CD4-positive, alpha-beta T cell (primary cell): ENCODE results near the gene LYSMD3. TPM values are rescaled to one million over a fixed set of nuclear protein-coding genes. Genes with fewer than 3 reads are reported as not detected.

Source experiments
- ATAC-seq: fragments of 200-7000 bp; cut with Tn5 transposase; one replicate; pipeline ENCODE4 v1.10.0; 2022; ENCODE audit warnings: mild to moderate bottlenecking; ENCODE audit not compliant: poor library complexity
- CTCF ChIA-PET: fragments of 350-600 bp; sonication (Branson Sonifier 250); formaldehyde crosslinking; loops from one replicate; lab custom pipeline; 2021; ENCODE audit warnings: antibody characterized with exemption, inconsistent platforms; lab: Charles Lee
- POLR2A ChIA-PET: fragments of 350-600 bp; sonication (Branson Sonifier 250); formaldehyde crosslinking; loops from one replicate; lab custom pipeline; 2021; ENCODE audit warnings: antibody characterized with exemption, inconsistent platforms; lab: Charles Lee
- DNase-seq, 14 experiments: peaks; one replicate each; pipeline ENCODE4 v3.0.0-alpha.2; 2013 to 2020; ENCODE audit warnings: mixed read lengths in 2 of 14
- H3K27ac ChIP-seq, 2 donors: one replicate each; pipeline versions ENCODE4 v1.5.1 to v1.7.0; 2013; ENCODE audit warnings: low read length in 2 of 2, low read depth in 1 of 2, mild to moderate bottlenecking in 1 of 2
- H3K27me3 ChIP-seq, 2 experiments: 1 replicate in 1 of 2; 2 replicates in 1 of 2; pipeline versions ENCODE4 v1.6.1 to v1.7.0; 2013; ENCODE audit warnings: low read length in 2 of 2, control low read depth in 1 of 2, mild to moderate bottlenecking in 1 of 2, moderate library complexity in 1 of 2; ENCODE audit not compliant: insufficient read depth in 2 of 2, control insufficient read depth in 1 of 2
- H3K36me3 ChIP-seq: one replicate; pipeline ENCODE4 v1.6.1; 2013; ENCODE audit warnings: low read length, control low read depth; ENCODE audit not compliant: insufficient read depth
- H3K4me1 ChIP-seq: one replicate; pipeline ENCODE4 v1.6.1; 2013; ENCODE audit warnings: low read length, control low read depth; ENCODE audit not compliant: insufficient read depth
- H3K4me3 ChIP-seq: one replicate; pipeline ENCODE4 v1.5.1; 2013; ENCODE audit warnings: mild to moderate bottlenecking, low read length, moderate library complexity
- H3K9me3 ChIP-seq, 2 experiments: 1 replicate in 1 of 2; 2 replicates in 1 of 2; pipeline versions ENCODE4 v1.6.1 to v1.7.0; 2013; ENCODE audit warnings: low read length in 2 of 2, mild to moderate bottlenecking in 2 of 2, control low read depth in 1 of 2, moderate library complexity in 1 of 2; ENCODE audit not compliant: control insufficient read depth in 1 of 2, insufficient read depth in 1 of 2
- H3K27ac Mint-ChIP-seq: one replicate; pipeline ENCODE4 v1.8.0; 2020; ENCODE audit warnings: mixed read lengths
- H3K27me3 Mint-ChIP-seq: one replicate; pipeline ENCODE4 v1.8.0; 2021; ENCODE audit warnings: mixed read lengths
- H3K36me3 Mint-ChIP-seq: one replicate; pipeline ENCODE4 v1.8.0; 2021; ENCODE audit warnings: low read depth, mixed read lengths
- H3K4me1 Mint-ChIP-seq: one replicate; pipeline ENCODE4 v1.8.0; 2021; ENCODE audit warnings: low read depth, mixed read lengths
- H3K4me3 Mint-ChIP-seq: one replicate; pipeline ENCODE4 v1.8.0; 2020; ENCODE audit warnings: mild to moderate bottlenecking, mixed read lengths
- H3K9me3 Mint-ChIP-seq: one replicate; pipeline ENCODE4 v1.8.0; 2020; ENCODE audit warnings: mixed read lengths
- CTCF ChIP-seq: fragments of 200-600 bp; IDR thresholded peaks from one replicate; pipeline ENCODE4 v1.8.0; 2022; ENCODE audit warnings: antibody characterized with exemption, mild to moderate bottlenecking
- intact Hi-C, 2 experiments: fragments of 100-400 bp; cut with DNase I in 1 of 2; cut with micrococcal nuclease in 1 of 2; formaldehyde crosslinking; loops; one replicate each; pipeline versions ENCODE4 v1.15.1 to v1.9.0; 2023 to 2025; cut with DNase I, micrococcal nuclease
- total RNA-seq, 174 experiments: library from RNA in 2 of 174; stranded (reverse) in 2 of 174; gene quantifications; one replicate each; pipeline ENCODE4 v1.2.3 and lab custom pipeline; 2021 to 2026

Gene LYSMD3
- total RNA-seq, 2 experiments from 2014 or later = 27.6 to 32.8 TPM

DNA sequence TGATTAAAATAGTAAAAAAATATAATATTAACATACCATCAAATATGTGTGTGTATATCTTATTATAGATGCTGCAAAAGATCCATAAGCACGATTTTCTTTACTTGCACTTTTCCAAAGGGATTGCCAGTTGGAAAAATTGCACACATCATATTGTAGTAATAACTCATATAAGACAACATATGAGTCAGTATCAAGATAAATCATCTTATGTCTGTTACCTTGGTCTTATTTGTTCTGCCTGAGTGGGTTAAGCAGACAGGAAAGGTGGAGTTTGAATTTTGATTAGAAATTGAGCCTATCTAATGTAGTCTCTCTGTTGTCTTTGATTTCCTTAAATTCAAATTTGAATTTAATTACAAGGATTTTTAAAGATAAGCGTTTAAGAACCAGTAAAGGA, 24.6 kb downstream of the LYSMD3 start:
- H3K4me3 Mint-ChIP-seq = no peak overlapping the region
- intact Hi-C loops = no loop called here

DNA sequence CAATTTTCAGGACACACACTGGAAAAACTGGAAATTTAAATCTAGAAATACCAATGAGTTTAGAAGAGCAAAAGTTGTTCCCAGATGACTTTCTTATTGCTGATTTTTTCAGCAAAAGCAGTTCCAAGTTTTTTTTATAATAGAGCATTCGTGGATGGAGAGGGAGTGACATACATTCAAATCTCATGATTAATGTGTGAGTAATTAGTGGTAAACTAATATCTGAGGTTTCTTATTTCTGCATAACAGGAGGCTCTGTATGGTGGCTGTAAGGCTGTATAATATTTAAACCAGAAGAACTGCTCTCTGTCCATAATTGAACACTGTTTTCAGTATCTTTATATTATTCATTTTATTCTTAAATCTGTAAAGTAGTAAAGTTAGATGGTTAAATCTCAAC, 25.8 kb downstream of the LYSMD3 start:
- Histone ChIP-seq H3K9me3 (no peaks in the 10 kb centered on the region), H3K4me1 (no peaks in the 10 kb centered on the region), H3K4me3 (no peak overlapping the region), H3K27me3 (no peaks in the 10 kb centered on the region), H3K36me3 (no peaks in the 10 kb centered on the region), H3K27ac (no peak overlapping the region)
- H3K9me3 Mint-ChIP-seq = no peaks in the 10 kb centered on the region
- DNase-seq (no peak), ATAC-seq (no peak)
- intact Hi-C loops = no loop called here
- H3K27ac Mint-ChIP-seq = no peak overlapping the region
- no peak overlapping the region for H3K4me3 Mint-ChIP-seq
- CTCF ChIA-PET = no interaction called here
- H3K4me1 Mint-ChIP-seq = no peaks in the 10 kb centered on the region
- no peak for TF ChIP-seq CTCF
- POLR2A ChIA-PET = no interaction called here
- no peaks in the 10 kb centered on the region for H3K36me3 Mint-ChIP-seq
- no peaks in the 10 kb centered on the region for H3K27me3 Mint-ChIP-seq

More for the DNA sequence above, 24.6 kb downstream of the LYSMD3 start:
- TF ChIP-seq CTCF = no peak
- no peak for ATAC-seq
- ChIA-PET POLR2A (no interaction called here), CTCF (interaction anchor here (0.5 kb wide), 1 partner anchor 58 kb away, joined by 3 read pairs; no protein-coding TSS in a partner anchor)
- no peaks in the 10 kb centered on the region for H3K9me3 ChIP-seq
- H3K4me3 ChIP-seq = no peak overlapping the region
- Mint-ChIP-seq H3K36me3 (no peaks in the 10 kb centered on the region), H3K4me1 (no peaks in the 10 kb centered on the region), H3K9me3 (no peaks in the 10 kb centered on the region), H3K27ac (no peak overlapping the region), H3K27me3 (no peaks in the 10 kb centered on the region)
- no peaks in the 10 kb centered on the region for H3K27me3 ChIP-seq
- H3K4me1 ChIP-seq = no peaks in the 10 kb centered on the region
- H3K36me3 ChIP-seq = no peaks in the 10 kb centered on the region
- H3K27ac ChIP-seq = no peak overlapping the region
- DNase-seq = no peak

DNA sequence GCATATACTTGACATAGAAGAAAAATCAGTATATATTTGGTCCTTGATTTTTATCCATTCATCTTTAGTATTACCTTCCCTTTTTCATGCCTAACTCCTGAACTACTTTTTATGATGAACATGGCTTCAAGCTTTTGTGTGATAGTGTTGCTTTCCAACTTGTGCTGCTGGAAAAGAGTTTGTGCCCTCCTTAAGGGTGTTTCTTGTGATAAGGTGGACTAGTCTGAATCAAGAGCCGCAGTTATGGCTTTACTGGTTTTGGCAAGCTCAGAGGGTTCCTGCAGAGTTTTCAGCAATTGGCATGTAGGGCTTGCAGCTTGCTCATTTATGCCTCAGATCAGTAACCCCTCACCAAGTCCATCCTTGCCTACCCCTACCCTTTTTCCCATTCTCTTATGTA, 34.2 kb downstream of the LYSMD3 start:
- H3K4me1 ChIP-seq = no peaks in the 10 kb centered on the region
- no peaks in the 10 kb centered on the region for H3K36me3 ChIP-seq
- no peaks in the 10 kb centered on the region for H3K27me3 Mint-ChIP-seq
- H3K4me3 Mint-ChIP-seq = no peak overlapping the region
- no peak overlapping the region for H3K27ac ChIP-seq
- H3K27ac Mint-ChIP-seq = no peak overlapping the region
- no peaks in the 10 kb centered on the region for H3K27me3 ChIP-seq
- POLR2A ChIA-PET = no interaction called here
- H3K4me1 Mint-ChIP-seq = no peaks in the 10 kb centered on the region
- no peak for DNase-seq
- CTCF ChIA-PET = no interaction called here
- no peak for TF ChIP-seq CTCF
- ATAC-seq = no peak
- intact Hi-C loops = no loop called here
- no peaks in the 10 kb centered on the region for H3K9me3 ChIP-seq
- H3K9me3 Mint-ChIP-seq = peaks cover 3% of the 10 kb centered on the region
- no peaks in the 10 kb centered on the region for H3K36me3 Mint-ChIP-seq
- no peak overlapping the region for H3K4me3 ChIP-seq
